ENCODE data around the gene LOXL1. TPM values are rescaled to one million over a fixed set of nuclear protein-coding genes. Genes with fewer than 3 reads are reported as not detected.

LOXL1 gene
- total RNA-seq, 4 donors from 2014 or later: 6.2 to 12.9 (median 8.6) TPM

DNA sequence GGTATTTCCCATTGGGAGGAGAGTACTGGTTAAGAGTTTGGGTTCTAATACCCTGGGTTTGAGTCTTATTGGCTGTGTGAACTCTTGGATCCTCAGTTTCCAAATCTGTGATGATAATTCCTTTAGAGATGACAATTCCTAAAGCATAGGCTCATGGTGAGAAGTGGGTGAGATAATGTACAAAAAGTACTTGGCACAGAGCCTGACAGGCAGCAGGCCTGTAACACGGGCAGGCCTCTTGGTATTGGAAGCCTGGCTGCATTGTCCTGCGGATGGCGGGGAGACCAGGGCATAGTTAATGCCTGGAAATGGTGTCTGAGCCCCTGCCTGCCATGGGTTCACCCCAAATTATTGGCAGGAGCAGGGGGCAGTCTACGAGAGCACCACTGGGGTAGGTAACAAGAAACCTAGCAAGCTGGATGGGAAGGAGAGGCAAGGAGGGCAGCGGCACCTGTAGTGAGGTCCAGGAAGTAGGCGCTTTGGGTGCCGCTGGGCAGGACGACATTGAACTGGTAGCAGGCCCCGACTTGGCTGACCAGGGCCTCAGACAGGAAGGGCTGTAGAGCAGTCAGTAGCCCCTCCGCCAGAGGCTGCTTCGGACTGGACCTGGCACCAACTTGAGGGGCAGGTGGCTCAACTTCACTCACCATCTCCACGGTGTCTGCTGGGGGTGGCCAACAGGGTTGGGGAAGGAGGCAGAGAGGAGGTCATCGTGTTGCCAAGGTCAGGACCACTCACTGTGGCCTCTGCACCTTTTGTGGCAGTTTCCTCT, 58.1 kb downstream of the LOXL1 start:
- ATAC-seq (ENCODE audit: low FRiP score) (no peak), DNase-seq (ENCODE audit: low spot score) (no peak)
- TF ChIP-seq, protein P1, sequence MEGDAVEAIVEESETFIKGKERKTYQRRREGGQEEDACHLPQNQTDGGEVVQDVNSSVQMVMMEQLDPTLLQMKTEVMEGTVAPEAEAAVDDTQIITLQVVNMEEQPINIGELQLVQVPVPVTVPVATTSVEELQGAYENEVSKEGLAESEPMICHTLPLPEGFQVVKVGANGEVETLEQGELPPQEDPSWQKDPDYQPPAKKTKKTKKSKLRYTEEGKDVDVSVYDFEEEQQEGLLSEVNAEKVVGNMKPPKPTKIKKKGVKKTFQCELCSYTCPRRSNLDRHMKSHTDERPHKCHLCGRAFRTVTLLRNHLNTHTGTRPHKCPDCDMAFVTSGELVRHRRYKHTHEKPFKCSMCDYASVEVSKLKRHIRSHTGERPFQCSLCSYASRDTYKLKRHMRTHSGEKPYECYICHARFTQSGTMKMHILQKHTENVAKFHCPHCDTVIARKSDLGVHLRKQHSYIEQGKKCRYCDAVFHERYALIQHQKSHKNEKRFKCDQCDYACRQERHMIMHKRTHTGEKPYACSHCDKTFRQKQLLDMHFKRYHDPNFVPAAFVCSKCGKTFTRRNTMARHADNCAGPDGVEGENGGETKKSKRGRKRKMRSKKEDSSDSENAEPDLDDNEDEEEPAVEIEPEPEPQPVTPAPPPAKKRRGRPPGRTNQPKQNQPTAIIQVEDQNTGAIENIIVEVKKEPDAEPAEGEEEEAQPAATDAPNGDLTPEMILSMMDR (IDR thresholded peaks at IDR 0.05): no peak

DNA sequence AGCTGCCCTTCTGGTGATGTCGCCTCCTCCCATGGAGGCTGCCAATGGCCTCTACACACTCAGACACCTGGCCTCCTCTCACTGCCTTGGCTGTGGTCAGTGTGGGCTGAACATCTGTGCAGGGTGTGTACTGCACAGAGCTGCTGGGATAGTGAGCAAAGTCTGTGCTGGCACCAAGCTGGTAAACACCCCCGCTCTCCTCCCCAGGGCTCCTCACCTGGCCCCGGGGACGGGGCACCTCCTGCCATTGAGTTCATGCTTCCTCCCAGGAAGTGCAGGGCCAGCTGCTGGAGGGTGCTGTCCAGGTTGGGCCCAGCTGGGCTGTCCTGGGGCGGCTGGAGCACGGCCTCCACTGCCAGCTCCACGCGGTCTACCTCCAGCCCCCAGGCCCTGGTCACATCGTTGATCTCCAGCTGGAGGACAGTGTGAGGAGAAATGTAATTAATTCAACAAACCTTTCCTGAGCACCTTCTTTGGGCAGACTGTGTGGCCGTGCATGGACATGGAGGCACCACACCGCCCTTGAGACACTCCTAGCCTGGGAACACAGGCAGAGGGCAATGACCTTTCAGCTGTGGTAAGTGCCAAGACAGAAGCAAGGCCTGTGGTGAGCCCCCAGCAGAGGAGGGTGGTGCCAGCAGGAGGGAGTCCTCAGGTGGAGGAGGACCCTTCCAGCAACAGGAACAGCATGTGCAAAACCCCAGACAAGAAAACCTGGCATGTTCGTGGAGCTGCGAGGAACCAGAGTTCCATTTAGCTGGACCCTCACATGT, 59.0 kb downstream of the LOXL1 start:
- ATAC-seq (ENCODE audit: low FRiP score) (no peak), DNase-seq (ENCODE audit: low spot score) (no peak)

DNA sequence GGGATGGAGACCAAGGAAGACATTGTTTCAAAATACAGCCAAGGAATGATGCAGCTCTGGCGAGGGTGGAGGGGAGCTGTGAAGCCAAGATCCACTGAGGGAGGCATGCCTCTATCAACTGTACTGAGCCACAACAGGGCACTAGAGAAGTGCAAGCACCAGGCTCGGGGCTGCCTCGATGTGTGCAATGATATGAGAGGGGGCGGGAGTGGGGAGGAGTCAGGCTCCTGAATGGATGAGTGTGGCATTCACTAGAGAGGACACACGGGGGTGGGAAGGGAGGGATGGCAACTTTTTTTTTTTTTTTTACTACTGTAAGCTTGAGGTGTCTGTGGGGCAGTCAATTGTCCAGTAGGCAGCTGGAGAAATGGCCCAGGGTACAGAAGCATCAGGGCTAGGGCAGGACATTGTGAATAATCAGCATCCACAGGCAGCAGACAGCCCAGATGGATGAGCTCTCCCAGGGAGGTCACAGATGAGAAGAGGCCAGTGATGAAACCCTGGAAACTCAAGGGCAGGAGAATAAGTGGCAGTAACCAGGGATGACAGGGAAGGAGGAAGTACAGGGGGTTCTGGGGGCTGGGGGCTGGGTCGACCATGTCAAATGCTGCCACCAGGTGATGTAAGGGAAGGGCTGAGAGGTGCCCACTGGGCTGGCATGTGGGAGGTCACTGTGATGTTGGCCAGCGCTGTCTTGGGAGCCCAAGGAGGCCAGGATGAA, 60.0 kb downstream of the LOXL1 start:
- DNase-seq (ENCODE audit: low spot score) (no peak), ATAC-seq (ENCODE audit: low FRiP score) (no peak)
- TF ChIP-seq, protein P1 (IDR thresholded peaks at IDR 0.05): no peak

More for the DNA sequence above, 59.0 kb downstream of the LOXL1 start:
- TF ChIP-seq, protein P1 (IDR thresholded peaks at IDR 0.05): no peak

DNA sequence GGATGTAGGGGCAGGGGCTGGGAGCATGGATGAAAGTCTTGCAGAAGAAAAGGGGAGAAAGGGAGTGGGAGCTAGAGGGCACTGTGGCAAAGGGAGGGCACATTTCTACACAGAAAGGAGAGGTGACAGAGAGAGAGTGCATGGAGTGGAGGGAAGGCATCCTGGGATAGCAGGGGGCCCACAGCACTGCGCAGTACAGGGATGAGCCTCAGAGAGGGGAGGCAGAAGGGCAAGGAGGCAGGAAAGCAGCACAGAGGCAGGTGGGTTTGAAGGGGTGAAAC, 60.5 kb downstream of the LOXL1 start:
- TF ChIP-seq, protein P1 (IDR thresholded peaks at IDR 0.05): no peak
- DNase-seq (ENCODE audit: low spot score) (no peak), ATAC-seq (ENCODE audit: low FRiP score) (no peak)

DNA sequence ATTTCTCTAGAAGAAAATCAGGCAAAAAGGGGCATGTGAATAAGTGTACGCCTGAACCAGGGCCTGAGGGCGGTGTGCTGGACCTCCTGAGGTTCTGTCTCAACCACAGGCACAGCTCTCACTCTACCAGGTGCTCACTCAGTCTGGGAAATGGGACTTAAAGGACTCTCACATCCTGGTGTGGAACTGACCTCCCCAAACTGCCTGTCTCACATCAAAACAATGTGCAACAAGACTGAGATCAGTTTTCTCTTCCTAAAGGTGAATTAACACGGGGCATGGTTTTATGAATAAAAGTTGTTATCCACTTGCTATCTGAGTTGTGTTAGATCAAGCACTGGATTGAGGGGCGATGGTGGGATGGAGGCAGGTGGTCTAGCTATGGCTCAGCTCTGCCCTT, 61.0 kb downstream of the LOXL1 start:
- ATAC-seq (ENCODE audit: low FRiP score) (no peak), DNase-seq (ENCODE audit: low spot score) (no peak)
- TF ChIP-seq, protein P1 (IDR thresholded peaks at IDR 0.05): no peak

DNA sequence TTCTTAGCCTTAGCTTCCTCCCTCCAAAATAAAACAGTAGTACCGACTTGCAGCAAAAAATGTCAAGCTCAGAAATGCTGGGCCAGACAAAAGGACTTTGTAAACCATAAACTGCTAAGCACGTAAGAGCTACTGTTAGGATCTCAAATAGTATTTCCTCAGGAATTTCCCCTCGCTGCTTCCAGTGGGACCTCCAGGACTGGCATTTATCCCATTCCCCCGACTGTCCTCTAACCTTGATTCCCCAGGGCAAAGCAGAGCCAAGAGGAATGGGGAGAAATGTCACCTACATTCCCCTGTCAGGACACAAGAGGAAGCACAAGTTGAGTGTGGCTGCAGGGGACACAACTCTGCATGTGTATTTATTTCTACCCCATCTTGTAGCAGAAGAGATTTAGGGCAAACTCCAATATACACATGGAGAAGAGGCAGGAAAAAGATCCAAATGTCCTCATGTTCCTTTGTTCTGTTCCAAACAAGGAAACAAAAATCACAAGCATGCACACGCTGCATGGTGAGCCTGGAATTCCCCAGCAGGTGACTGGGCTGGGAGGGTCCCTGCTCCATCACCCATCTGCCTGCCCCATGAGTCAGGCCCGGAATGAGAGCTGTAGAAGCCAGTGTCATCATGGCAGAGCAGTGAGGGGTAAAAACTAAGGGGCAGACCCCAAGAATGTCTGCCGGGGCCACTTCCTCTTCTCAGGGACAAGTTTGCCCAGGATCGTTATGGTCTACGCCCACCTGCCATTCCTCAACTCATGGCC, 61.6 kb downstream of the LOXL1 start:
- TF ChIP-seq, protein P1 (IDR thresholded peaks at IDR 0.05): no peak
- DNase-seq (ENCODE audit: low spot score) (no peak), ATAC-seq (ENCODE audit: low FRiP score) (no peak)

All from omental fat pad (tissue), 4 donors.